Measurements from ENCODE around the gene ZNF101.

ZNF101 gene

DNA sequence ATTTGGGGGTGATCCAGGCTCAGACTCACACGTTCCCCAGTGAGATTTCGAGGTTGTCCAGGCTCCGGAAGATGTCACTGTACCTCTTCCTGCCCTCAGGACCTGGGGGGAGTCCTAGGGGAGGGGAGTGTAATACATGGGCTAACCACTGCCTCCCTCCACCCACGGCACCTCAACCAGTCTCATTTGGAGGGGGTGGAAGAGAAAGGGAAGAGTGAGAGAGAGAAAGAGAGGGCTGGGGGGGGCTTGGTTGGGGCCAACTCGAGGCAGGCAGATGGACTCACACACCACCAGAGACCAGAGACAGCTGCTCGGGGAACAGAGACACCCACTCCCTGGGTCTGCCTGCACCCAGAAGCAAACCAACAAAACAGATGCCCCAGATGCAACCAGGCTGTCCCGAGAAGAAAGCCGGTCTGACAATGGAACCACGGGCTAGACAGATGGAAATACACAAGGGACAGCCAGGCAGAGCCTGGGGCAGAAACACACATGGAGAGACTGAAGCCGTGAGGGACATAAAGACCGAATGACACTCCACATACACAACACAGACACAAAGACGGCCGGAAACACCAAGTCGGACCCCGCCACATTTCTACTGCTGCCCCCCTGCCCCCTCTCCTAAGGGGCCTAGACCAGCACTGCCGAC is 26.0 kb upstream of the ZNF101 start:
- peak; percentile 83 for DNase-seq (ENCODE audit: low spot score)
- TF ChIP-seq, protein P1, sequence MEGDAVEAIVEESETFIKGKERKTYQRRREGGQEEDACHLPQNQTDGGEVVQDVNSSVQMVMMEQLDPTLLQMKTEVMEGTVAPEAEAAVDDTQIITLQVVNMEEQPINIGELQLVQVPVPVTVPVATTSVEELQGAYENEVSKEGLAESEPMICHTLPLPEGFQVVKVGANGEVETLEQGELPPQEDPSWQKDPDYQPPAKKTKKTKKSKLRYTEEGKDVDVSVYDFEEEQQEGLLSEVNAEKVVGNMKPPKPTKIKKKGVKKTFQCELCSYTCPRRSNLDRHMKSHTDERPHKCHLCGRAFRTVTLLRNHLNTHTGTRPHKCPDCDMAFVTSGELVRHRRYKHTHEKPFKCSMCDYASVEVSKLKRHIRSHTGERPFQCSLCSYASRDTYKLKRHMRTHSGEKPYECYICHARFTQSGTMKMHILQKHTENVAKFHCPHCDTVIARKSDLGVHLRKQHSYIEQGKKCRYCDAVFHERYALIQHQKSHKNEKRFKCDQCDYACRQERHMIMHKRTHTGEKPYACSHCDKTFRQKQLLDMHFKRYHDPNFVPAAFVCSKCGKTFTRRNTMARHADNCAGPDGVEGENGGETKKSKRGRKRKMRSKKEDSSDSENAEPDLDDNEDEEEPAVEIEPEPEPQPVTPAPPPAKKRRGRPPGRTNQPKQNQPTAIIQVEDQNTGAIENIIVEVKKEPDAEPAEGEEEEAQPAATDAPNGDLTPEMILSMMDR (IDR thresholded peaks at IDR 0.05; ENCODE audit: extremely low read depth, missing control alignments), result no peak

DNA sequence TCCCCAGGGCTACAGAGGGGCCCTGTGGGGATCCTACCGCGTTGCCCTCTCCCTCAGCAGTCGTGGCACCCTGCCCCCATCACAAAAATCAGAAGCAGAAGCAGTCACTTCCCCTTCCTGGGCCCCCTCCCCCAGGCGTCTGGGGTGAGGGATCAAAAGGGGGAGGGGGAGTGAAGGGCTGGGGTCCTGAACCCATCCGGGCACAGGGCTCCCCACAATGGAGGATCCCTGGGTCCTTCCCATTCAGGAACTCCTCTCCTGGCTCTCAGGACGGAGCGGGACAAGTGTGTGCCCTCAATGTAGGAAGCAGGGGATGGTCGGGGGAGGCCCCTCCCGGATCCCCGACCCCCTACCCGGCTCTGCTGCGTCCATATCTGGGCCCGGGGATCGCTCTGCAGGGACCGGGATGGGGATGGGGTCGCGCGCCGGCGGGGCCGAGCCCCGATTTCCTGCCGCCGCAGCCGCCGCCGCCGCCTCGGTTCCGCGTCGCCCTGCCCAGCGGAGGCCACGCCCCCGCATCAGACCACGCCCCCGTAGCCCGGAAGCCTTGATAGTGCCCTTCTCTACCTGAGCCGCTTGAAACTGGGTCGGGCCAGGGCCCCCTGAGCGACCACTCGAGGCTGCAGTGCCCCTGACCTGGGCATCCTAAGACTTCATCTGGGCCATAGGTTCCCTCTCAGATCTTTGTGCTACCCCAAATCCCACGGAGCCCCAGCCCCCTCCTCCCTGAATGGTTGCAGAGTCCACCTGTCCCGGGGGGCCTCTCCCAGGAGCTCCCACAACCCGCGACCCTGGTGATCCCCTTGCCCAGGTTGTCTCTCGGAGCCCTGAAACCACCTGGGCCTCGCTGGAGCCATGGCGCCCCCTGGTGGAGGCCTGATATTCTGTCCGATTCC is 25.2 kb upstream of the ZNF101 start, which contains the start of gene GMIP:
Gene GMIP (minus strand): TSS at position 500 of the 896 bp plus-strand sequence. CDS start 128 bp downstream, at position 372.
- TF ChIP-seq, protein P1 (IDR thresholded peaks at IDR 0.05; ENCODE audit: extremely low read depth, missing control alignments), result peak; percentile 81
- DNase-seq (ENCODE audit: low spot score), result peak; percentile 97

DNA sequence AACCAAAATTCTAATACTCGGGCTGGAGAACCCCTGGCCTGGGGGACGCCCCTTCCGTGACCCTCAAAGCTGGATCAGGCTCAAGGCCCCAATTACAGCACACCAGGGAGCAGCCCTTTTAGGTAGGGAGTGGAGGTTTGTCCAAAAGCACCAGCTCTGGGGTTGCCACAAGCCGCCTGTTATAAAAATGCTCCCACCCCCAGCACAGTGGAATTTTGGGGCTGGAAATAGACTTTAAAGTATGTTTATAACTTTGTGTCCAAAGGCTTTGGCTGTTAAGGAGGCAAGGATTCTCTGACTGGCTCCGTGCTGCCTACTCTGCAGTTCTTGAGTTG is 24.6 kb upstream of the ZNF101 start:
- DNase-seq (ENCODE audit: low spot score), result no peak
- TF ChIP-seq, protein P1 (IDR thresholded peaks at IDR 0.05; ENCODE audit: extremely low read depth, missing control alignments), result no peak

DNA sequence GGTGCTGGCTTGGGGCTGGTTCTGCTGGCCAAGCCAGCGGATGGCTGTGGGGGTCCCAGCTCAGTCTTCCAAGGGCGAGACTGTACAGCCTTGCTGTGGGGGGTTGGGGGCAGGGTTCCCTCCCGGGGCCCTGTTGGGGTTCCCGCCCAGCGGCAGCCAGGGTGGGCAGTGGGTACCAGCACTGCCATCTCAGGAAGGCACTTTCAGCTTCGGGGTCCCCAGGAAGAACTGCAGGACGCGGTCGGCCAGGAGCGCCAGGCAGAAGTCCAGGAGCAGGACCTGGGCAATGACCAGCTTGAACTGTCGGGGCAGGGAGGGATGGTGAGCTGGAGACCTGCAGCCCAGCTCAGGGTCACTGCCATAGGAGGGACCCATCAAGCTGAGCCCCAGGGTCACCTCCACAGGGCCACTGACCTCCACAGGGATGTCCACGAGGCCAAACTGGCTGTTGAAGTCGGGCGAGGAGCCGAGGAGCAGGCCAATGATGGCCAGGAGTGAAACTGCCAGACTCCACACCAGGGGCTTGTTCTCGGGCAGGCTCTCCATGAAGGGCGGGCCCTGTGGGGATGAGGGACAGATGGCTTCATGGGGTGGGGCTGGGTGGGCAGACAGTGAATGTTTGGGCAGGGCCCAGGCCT is 23.3 kb upstream of the ZNF101 start:
- DNase-seq (ENCODE audit: low spot score), result no peak
- TF ChIP-seq, protein P1 (IDR thresholded peaks at IDR 0.05; ENCODE audit: extremely low read depth, missing control alignments), result no peak

DNA sequence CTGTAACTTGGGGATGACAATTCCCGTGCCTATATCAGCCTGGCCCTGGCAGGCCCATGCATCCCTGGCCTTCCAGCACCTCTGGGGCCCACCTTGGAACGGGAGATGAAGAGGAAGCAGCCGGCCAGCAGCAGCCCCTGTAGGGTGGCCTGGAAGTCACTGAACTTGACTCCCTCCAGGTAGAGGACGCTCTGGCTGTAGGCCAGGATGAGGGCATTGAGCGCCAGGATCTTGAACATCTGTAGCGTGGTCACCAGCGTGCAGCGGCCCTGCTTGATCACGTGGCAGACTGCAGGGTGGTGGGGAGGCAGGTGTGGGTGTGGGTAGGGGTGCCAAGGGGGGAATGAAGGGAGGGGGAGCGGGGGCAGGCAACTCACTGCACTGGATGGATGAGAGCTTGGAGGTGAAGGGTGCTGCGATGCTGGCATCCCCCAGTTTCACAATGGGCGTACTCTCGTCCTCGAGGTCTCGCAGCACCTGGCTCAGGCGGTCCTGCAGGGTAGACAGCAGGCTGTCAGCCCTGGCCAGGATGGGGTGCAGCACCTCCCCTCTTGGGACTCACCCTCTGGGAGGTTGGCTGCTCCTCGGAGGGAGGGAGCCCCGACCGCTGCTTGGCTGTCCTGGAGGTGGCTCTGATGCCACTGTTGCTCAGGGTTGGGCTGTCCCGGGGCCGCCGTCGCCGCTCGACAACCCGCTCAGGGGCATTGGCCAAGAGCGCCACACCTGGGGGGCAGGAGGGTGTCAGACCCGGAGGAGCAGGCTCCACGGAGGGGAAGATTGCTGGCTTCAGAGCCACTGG is 21.4 kb upstream of the ZNF101 start:
- no peak for DNase-seq (ENCODE audit: low spot score)
- TF ChIP-seq, protein P1 (IDR thresholded peaks at IDR 0.05; ENCODE audit: extremely low read depth, missing control alignments), result no peak

DNA sequence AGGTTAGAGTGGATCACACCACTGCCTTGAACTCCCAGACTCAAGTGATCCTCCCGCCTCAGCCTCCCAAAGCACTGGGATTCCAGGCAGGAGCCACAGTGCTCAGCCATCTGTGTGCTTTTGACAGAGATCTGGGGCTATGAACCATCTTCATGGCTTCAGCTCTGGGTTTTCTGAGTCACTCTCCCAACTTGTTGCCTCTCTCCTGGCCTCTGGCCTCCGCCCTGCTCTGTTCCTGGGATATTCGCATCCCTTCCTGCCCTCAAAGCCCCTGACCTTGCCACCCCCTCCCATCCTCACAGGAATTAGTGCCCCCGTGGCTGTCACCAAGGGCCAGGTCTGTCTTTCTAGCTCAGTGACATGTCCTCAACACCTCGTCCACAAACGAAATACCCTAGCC is 19.5 kb upstream of the ZNF101 start:
- TF ChIP-seq, protein P1 (IDR thresholded peaks at IDR 0.05; ENCODE audit: extremely low read depth, missing control alignments), result no peak
- DNase-seq (ENCODE audit: low spot score), result no peak

All from GM20000 (cell line).